Stimulated activated CD4-positive, alpha-beta T cell treated with anti-CD3 and anti-CD28 coated beads, TNF-alpha, amount 100 ng/mL, for 24 hours (primary cell): ENCODE data around the gene SNCG.
"Not testable (repeated sequence)": the region's sequence is repeated elsewhere in the genome, so short reads cannot be mapped to it uniquely, and the experiment has no call there.

Source experiments
- DNase-seq, 3 experiments: peaks; one replicate each; pipeline ENCODE4 v3.0.0-alpha.2; 2020; ENCODE audit warnings: low read depth in 3 of 3

SNCG gene

GRCh38 chr10:86944907-86945306 lies 13.5 kb upstream of the SNCG start:
- no peak for DNase-seq

GRCh38 chr10:86945361-86946212 lies 12.8 kb upstream of the SNCG start:
- no peak for DNase-seq

GRCh38 chr10:86946213-86947155 lies 11.9 kb upstream of the SNCG start:
- DNase-seq, result no peak

- not testable (repeated sequence) for DNase-seq
These were observed 10.6 kb upstream of the SNCG start for GRCh38 chr10:86947806-86948205.

- no peak for DNase-seq
These were observed 8.1 kb upstream of the SNCG start for GRCh38 chr10:86950349-86950748.

- DNase-seq, result no peak
These were observed 7.1 kb upstream of the SNCG start for GRCh38 chr10:86951184-86951761.

- DNase-seq, result no peak
These were observed 6.3 kb upstream of the SNCG start for GRCh38 chr10:86952106-86952505.

- not testable (repeated sequence) for DNase-seq
These were observed 5.7 kb upstream of the SNCG start for GRCh38 chr10:86952697-86953096.

- DNase-seq, result no peak
These were observed 4.4 kb upstream of the SNCG start for GRCh38 chr10:86953747-86954680.

GRCh38 chr10:86954681-86955500 lies 3.5 kb upstream of the SNCG start:
- no peak for DNase-seq

- DNase-seq, result no peak
These were observed 2.8 kb upstream of the SNCG start for GRCh38 chr10:86955501-86956194.

- no peak for DNase-seq
These were observed 2.1 kb upstream of the SNCG start for GRCh38 chr10:86956195-86956847.

GRCh38 chr10:86956848-86957448 lies 1.5 kb upstream of the SNCG start:
- DNase-seq, result no peak

GRCh38 chr10:86957471-86958115 lies 806 bp upstream of the SNCG start, which contains the start of gene MMRN2:
Gene MMRN2 (minus strand): TSS chr10:86957615. CDS start chr10:86957541, 74 bp downstream.
- no peak for DNase-seq

- DNase-seq, result no peak
These were observed 720 bp downstream of the SNCG start for GRCh38 chr10:86958901-86959736.

- no peak for DNase-seq
These were observed 1.3 kb downstream of the SNCG start for GRCh38 chr10:86959737-86960002.
